Muscle layer of duodenum (tissue), 2 donors: ENCODE data around the gene MZT1.

Experiments used
- H3K27ac ChIP-seq: one replicate; pipeline ENCODE4 v1.7.0; 2013; ENCODE audit warnings: mild to moderate bottlenecking, low read length
- H3K27me3 ChIP-seq: one replicate; pipeline ENCODE4 v1.7.0; 2013; ENCODE audit warnings: low read depth, mild to moderate bottlenecking, control low read depth, low read length
- H3K36me3 ChIP-seq, 2 donors: one replicate each; pipeline ENCODE4 v1.7.0; 2013; ENCODE audit warnings: low read length in 2 of 2, control low read depth in 1 of 2, mild to moderate bottlenecking in 1 of 2; ENCODE audit not compliant: insufficient read depth in 2 of 2, control insufficient read depth in 1 of 2
- H3K4me1 ChIP-seq, 2 donors: one replicate each; pipeline ENCODE4 v1.7.0; 2013; ENCODE audit warnings: low read length in 2 of 2, mild to moderate bottlenecking in 2 of 2, control low read depth in 1 of 2, moderate library complexity in 1 of 2; ENCODE audit not compliant: insufficient read depth in 2 of 2, control insufficient read depth in 1 of 2
- H3K4me3 ChIP-seq, 2 donors: one replicate each; pipeline ENCODE4 v1.7.0; 2013; ENCODE audit warnings: low read length in 2 of 2, low read depth in 1 of 2, mild to moderate bottlenecking in 1 of 2
- H3K9me3 ChIP-seq, 2 donors: one replicate each; pipeline ENCODE4 v1.7.0; 2013; ENCODE audit warnings: low read length in 2 of 2, control low read depth in 1 of 2, mild to moderate bottlenecking in 1 of 2; ENCODE audit not compliant: control insufficient read depth in 1 of 2
- donor health status: healthy.

MZT1 gene

DNA sequence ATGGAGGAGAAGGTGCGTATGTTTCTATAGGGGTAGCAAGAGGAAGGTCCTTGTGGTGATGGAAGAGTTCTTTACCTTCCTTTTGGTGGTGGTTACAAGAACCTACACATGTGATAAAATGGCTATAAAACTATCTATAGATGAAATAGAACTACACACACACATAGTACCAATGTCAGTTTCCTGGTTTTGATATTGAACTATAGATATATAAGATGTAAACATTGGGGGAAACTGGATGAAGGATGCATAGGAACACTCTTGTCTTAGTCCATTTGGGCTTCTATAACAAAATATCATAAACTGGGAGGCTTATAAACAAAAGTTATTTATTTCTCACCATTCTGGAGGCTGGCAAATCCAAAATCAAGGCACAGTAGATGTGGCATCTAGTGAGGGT, 47.1 kb downstream of the MZT1 start:
- no peak overlapping the region for H3K27ac ChIP-seq
- H3K9me3 ChIP-seq, result no peaks in the 10 kb centered on the region
- no peak overlapping the region for H3K4me3 ChIP-seq
- no peaks in the 10 kb centered on the region for H3K36me3 ChIP-seq
- no peaks in the 10 kb centered on the region for H3K27me3 ChIP-seq
- H3K4me1 ChIP-seq, result no peaks in the 10 kb centered on the region

DNA sequence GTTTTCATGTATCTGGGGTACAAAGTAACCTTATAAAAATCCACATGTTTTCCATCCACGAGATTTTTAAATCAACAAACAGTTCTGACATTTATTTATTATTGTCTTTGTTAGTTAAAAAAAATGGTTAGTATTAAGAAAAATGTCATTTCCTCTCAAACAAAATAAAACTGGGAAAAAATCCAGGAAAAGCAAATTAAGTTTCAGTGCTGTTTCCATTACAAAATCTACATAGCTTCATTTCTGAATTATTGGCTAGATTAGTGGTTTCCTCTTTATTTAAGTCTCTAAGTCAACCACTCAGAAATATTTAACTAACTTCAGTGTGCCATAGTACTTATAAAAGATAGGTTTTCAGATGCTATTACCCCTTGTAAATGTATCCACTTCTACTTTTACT, 49.1 kb downstream of the MZT1 start:
- H3K4me3 ChIP-seq, result no peak overlapping the region
- H3K9me3 ChIP-seq, result no peaks in the 10 kb centered on the region
- H3K27ac ChIP-seq, result no peak overlapping the region
- no peaks in the 10 kb centered on the region for H3K27me3 ChIP-seq
- H3K36me3 ChIP-seq, result no peaks in the 10 kb centered on the region
- H3K4me1 ChIP-seq, result no peaks in the 10 kb centered on the region

DNA sequence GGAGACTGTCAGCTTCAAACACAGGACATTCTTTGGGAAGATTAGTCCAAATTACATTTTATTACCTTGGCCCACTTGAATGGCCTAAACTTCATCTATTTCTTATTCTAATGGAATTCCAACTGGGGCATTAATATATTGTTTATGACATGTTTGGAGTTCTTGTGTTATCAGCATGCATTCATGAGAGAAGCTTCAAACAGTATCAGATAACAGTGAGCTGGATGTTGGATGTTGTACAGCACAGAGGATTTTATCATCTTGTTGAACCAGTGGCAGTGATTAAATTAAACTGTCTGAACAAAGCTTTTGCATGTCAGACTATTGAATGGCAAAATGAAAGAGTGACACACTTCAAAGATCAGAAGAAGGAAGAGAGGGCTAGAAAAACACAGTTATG, 50.0 kb downstream of the MZT1 start:
- Histone ChIP-seq H3K4me1 (no peaks in the 10 kb centered on the region), H3K4me3 (no peak overlapping the region), H3K36me3 (no peaks in the 10 kb centered on the region), H3K27me3 (no peaks in the 10 kb centered on the region), H3K27ac (no peak overlapping the region), H3K9me3 (no peaks in the 10 kb centered on the region)

DNA sequence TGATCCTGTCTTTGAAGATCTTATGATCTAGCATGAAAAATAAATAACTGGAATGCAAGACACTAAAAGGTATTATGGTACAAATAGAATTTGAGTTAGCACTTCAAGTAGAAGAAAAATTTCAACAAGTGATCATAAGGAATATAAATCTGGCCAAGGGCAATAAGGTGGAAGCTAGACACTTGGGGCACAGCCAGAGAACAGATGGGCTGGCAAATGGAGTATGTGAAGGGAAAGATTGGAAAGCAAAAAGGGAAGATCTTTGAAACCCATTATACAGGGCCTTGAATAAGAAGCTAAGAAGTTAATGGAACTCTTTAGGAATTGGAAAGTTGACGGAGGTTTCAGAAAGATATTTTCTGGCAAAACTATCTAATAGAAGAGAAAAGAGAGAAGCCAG, 61.0 kb downstream of the MZT1 start:
- Histone ChIP-seq H3K9me3 (no peaks in the 10 kb centered on the region), H3K4me3 (no peak overlapping the region), H3K36me3 (no peaks in the 10 kb centered on the region), H3K27ac (no peak overlapping the region), H3K4me1 (no peaks in the 10 kb centered on the region), H3K27me3 (no peaks in the 10 kb centered on the region)

DNA sequence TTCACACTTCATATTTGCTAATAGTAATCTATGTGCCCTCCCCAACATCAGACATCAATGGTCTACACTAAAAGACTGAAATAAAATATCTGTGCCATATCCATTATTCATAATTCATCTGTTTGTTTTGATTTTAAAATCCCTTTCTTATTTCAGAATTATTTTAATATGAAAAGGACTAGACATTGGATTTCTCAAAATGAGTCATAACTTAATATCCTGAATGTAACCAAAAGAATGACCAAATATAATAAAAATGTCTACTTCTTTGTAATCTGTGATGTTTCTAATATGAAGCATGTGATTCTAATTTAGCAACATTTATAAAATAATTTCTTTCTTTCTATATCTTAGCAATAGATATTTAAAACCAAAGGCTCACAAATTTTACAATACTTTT, 64.9 kb downstream of the MZT1 start:
- Histone ChIP-seq H3K27me3 (no peaks in the 10 kb centered on the region), H3K4me1 (no peaks in the 10 kb centered on the region), H3K27ac (no peak overlapping the region), H3K9me3 (no peaks in the 10 kb centered on the region), H3K4me3 (no peak overlapping the region), H3K36me3 (no peaks in the 10 kb centered on the region)
